Trophoblast cell (in vitro differentiated cells and primary cell): ENCODE results near the gene CCNF.

Experiments used
- DNase-seq, 2 donors: peaks; one replicate each; pipeline ENCODE4 v3.0.0-alpha.2; 2016
- H2AFZ ChIP-seq: 2 replicates; pipeline ENCODE4 v1.6.1; 2013; ENCODE audit warnings: low read length, moderate library complexity, mild to moderate bottlenecking; ENCODE audit not compliant: insufficient read depth, poor library complexity
- H2AK5ac ChIP-seq: 2 replicates; pipeline ENCODE4 v1.6.1; 2013; ENCODE audit warnings: mild to moderate bottlenecking, low read length
- H2BK120ac ChIP-seq: 2 replicates; pipeline ENCODE4 v1.6.1; 2013; ENCODE audit warnings: low read length, mild to moderate bottlenecking, moderate library complexity; ENCODE audit not compliant: insufficient read depth, poor library complexity
- H2BK12ac ChIP-seq: 2 replicates; pipeline ENCODE4 v1.6.1; 2013; ENCODE audit warnings: mild to moderate bottlenecking, low read length, moderate library complexity
- H2BK5ac ChIP-seq: 2 replicates; pipeline ENCODE4 v1.6.1; 2013; ENCODE audit warnings: low read length, low read depth, moderate library complexity, mild to moderate bottlenecking; ENCODE audit not compliant: poor library complexity
- H3K14ac ChIP-seq: 2 replicates; pipeline ENCODE4 v1.6.1; 2013; ENCODE audit warnings: mild to moderate bottlenecking, low read length
- H3K18ac ChIP-seq: 2 replicates; pipeline ENCODE4 v1.6.1; 2013; ENCODE audit warnings: mild to moderate bottlenecking, low read length
- H3K23ac ChIP-seq: 2 replicates; pipeline ENCODE4 v1.6.1; 2013; ENCODE audit warnings: low read length
- H3K27ac ChIP-seq: 2 replicates; pipeline ENCODE4 v1.5.1; 2013; ENCODE audit warnings: low read depth, mild to moderate bottlenecking, inconsistent platforms, low read length, moderate library complexity
- H3K27me3 ChIP-seq: 2 replicates; pipeline ENCODE4 v1.6.1; 2013; ENCODE audit warnings: inconsistent platforms, mild to moderate bottlenecking, low read length, moderate library complexity; ENCODE audit not compliant: insufficient read depth
- H3K36me3 ChIP-seq, 2 experiments: 1 replicate in 1 of 2; 2 replicates in 1 of 2; pipeline ENCODE4 v1.6.1; 2013; ENCODE audit warnings: low read length in 2 of 2, mild to moderate bottlenecking in 2 of 2, moderate library complexity in 1 of 2; ENCODE audit not compliant: insufficient read depth in 2 of 2, control insufficient read depth in 1 of 2
- H3K4ac ChIP-seq: 2 replicates; pipeline ENCODE4 v1.6.1; 2013; ENCODE audit warnings: low read depth, mild to moderate bottlenecking, low read length, moderate library complexity
- H3K4me1 ChIP-seq, 2 experiments: 1 replicate in 1 of 2; 2 replicates in 1 of 2; pipeline ENCODE4 v1.6.1; 2013; ENCODE audit warnings: low read length in 2 of 2, mild to moderate bottlenecking in 2 of 2, moderate library complexity in 1 of 2; ENCODE audit not compliant: insufficient read depth in 2 of 2, control insufficient read depth in 1 of 2
- H3K4me2 ChIP-seq: 2 replicates; pipeline ENCODE4 v1.6.1; 2013; ENCODE audit warnings: inconsistent platforms, mild to moderate bottlenecking, low read length, moderate library complexity
- H3K4me3 ChIP-seq: 2 replicates; pipeline ENCODE4 v1.5.1; 2013; ENCODE audit warnings: mild to moderate bottlenecking, low read depth, low read length, inconsistent platforms
- H3K79me1 ChIP-seq: one replicate; pipeline ENCODE4 v1.6.1; 2013; ENCODE audit warnings: low read length
- H3K79me2 ChIP-seq: 2 replicates; pipeline ENCODE4 v1.6.1; 2013; ENCODE audit warnings: low read length, mild to moderate bottlenecking; ENCODE audit not compliant: control insufficient read depth, insufficient read depth, poor library complexity
- H3K9ac ChIP-seq: 2 replicates; pipeline ENCODE4 v1.6.1; 2013; ENCODE audit warnings: mild to moderate bottlenecking, low read length
- H3K9me3 ChIP-seq: 2 replicates; pipeline ENCODE4 v1.6.1; 2013; ENCODE audit warnings: low read depth, mild to moderate bottlenecking, control low read depth, inconsistent platforms, low read length; ENCODE audit not compliant: insufficient read depth
- H4K12ac ChIP-seq: 2 replicates; pipeline ENCODE4 v1.6.1; 2013; ENCODE audit warnings: low read depth, mild to moderate bottlenecking, low read length, moderate library complexity
- H4K8ac ChIP-seq: 2 replicates; pipeline ENCODE4 v1.6.1; 2013; ENCODE audit warnings: low read depth, mild to moderate bottlenecking, low read length, moderate library complexity
- H4K91ac ChIP-seq: one replicate; pipeline ENCODE4 v1.6.1; 2013; ENCODE audit warnings: low read depth, mild to moderate bottlenecking, low read length, moderate library complexity
- WGBS: extraction: QIAGEN DNeasy Blood & Tissue Kit; methylation state at CpG from one replicate; pipeline ENCODE4 v1.1.7; 2013; ENCODE audit warnings: missing lambda C conversion rate; ENCODE audit not compliant: insufficient read length, insufficient coverage; ENCODE audit errors: extremely low coverage; 5-methylcytosine and 5-hydroxymethylcytosine counted together

The CCNF gene

GRCh38 chr16:2426941-2427361 is 2.3 kb upstream of the CCNF start:
- H2BK120ac ChIP-seq, result no peak overlapping the region

GRCh38 chr16:2427526-2427925 is 1.7 kb upstream of the CCNF start:
- Histone ChIP-seq H3K27me3 (no peaks in the 10 kb centered on the region), H3K14ac (no peak overlapping the region), H3K9me3 (peaks cover 6% of the 10 kb centered on the region), H4K8ac (no peak overlapping the region), H4K91ac (no peak overlapping the region), H3K79me1 (peaks cover 10% of the 10 kb centered on the region), H3K4me3 (no peak overlapping the region), H3K27ac (no peak overlapping the region), H2BK5ac (no peak overlapping the region), H3K36me3 (peaks cover 7 to 9% of the 10 kb centered on the region in 2 experiments), H3K4ac (no peak overlapping the region), H3K4me1 (peaks cover 7 to 16% of the 10 kb centered on the region in 2 experiments), H3K18ac (no peak overlapping the region), H3K9ac (no peak overlapping the region), H3K23ac (no peak overlapping the region), H3K4me2 (no peak overlapping the region), H2AFZ (no peak overlapping the region), H3K79me2 (peaks cover 11% of the 10 kb centered on the region), H2BK12ac (no peak overlapping the region), H2BK120ac (no peak overlapping the region), H4K12ac (no peak overlapping the region), H2AK5ac (no peak overlapping the region)
- no peak for DNase-seq
- 100% methylated on average over 1 of the region's 4 CpGs for WGBS

More at GRCh38 chr16:2426941-2427361, 2.3 kb upstream of the CCNF start:
- no peak overlapping the region for H3K27ac ChIP-seq
- no peak overlapping the region for H3K18ac ChIP-seq
- H4K12ac ChIP-seq, result no peak overlapping the region
- no peak overlapping the region for H2BK5ac ChIP-seq
- no CpG with 5 or more reads among the region's 6 CpGs for WGBS
- H3K4me1 ChIP-seq, result peaks cover 7 to 16% of the 10 kb centered on the region in 2 experiments
- H4K8ac ChIP-seq, result no peak overlapping the region
- H3K27me3 ChIP-seq, result no peaks in the 10 kb centered on the region
- no peak overlapping the region for H3K23ac ChIP-seq
- no peak overlapping the region for H3K14ac ChIP-seq
- no peak overlapping the region for H2AFZ ChIP-seq
- DNase-seq, result peak in 1 of 2 donors; percentile 53
- H3K9me3 ChIP-seq, result peaks cover 6% of the 10 kb centered on the region
- H2BK12ac ChIP-seq, result no peak overlapping the region
- peaks cover 10% of the 10 kb centered on the region for H3K79me1 ChIP-seq
- H3K36me3 ChIP-seq, result peaks cover 3 to 5% of the 10 kb centered on the region in 2 experiments
- no peak overlapping the region for H4K91ac ChIP-seq
- no peak overlapping the region for H3K4me3 ChIP-seq
- H3K79me2 ChIP-seq, result peaks cover 11% of the 10 kb centered on the region
- no peak overlapping the region for H2AK5ac ChIP-seq
- no peak overlapping the region for H3K4me2 ChIP-seq
- H3K4ac ChIP-seq, result no peak overlapping the region
- no peak overlapping the region for H3K9ac ChIP-seq

GRCh38 chr16:2428051-2428783 is 1.0 kb upstream of the CCNF start:
- Histone ChIP-seq H3K79me2 (peaks cover 11% of the 10 kb centered on the region), H3K79me1 (peaks cover 10% of the 10 kb centered on the region), H3K9ac (peak overlapping the region; percentile 76), H2AK5ac (no peak overlapping the region), H4K91ac (peak overlapping the region; percentile 63), H3K9me3 (peaks cover 3% of the 10 kb centered on the region), H3K4ac (no peak overlapping the region), H2BK120ac (peak overlapping the region; percentile 55), H2AFZ (peak overlapping the region; percentile 72), H3K36me3 (peaks cover 14 to 15% of the 10 kb centered on the region in 2 experiments), H2BK12ac (no peak overlapping the region), H3K27me3 (no peaks in the 10 kb centered on the region), H3K4me2 (peak overlapping the region; percentile 96), H4K8ac (peak overlapping the region; percentile 63), H3K14ac (peak overlapping the region; percentile 62), H3K18ac (peak overlapping the region; percentile 67), H3K4me3 (peak overlapping the region; percentile 86), H3K27ac (peak overlapping the region; percentile 18), H2BK5ac (no peak overlapping the region), H4K12ac (peak overlapping the region; percentile 72), H3K23ac (no peak overlapping the region), H3K4me1 (peaks cover 7 to 16% of the 10 kb centered on the region in 2 experiments)
- peak in 1 of 2 donors; percentile 49 for DNase-seq
- WGBS, result no CpG with 5 or more reads among the region's 28 CpGs

GRCh38 chr16:2428784-2429033 is 538 bp upstream of the CCNF start:
- H2BK5ac ChIP-seq, result peak overlapping the region; percentile 12
- no peak overlapping the region for H2AK5ac ChIP-seq
- peak overlapping the region; percentile 18 for H3K27ac ChIP-seq
- no peaks in the 10 kb centered on the region for H3K27me3 ChIP-seq
- no peak for DNase-seq
- H2BK12ac ChIP-seq, result no peak overlapping the region
- peaks cover 10% of the 10 kb centered on the region for H3K79me1 ChIP-seq
- WGBS, result no CpG with 5 or more reads among the region's 24 CpGs
- peak overlapping the region; percentile 3 for H3K4ac ChIP-seq
- H3K23ac ChIP-seq, result no peak overlapping the region
- peak overlapping the region; percentile 76 for H3K9ac ChIP-seq
- peak overlapping the region; percentile 62 for H3K14ac ChIP-seq
- peak overlapping the region; percentile 63 for H4K8ac ChIP-seq
- peaks cover 7 to 16% of the 10 kb centered on the region in 2 experiments for H3K4me1 ChIP-seq
- peak overlapping the region; percentile 96 for H3K4me2 ChIP-seq
- peak overlapping the region; percentile 55 for H2BK120ac ChIP-seq
- H3K36me3 ChIP-seq, result peaks cover 19 to 20% of the 10 kb centered on the region in 2 experiments
- H3K79me2 ChIP-seq, result peaks cover 11% of the 10 kb centered on the region
- peak overlapping the region; percentile 72 for H4K12ac ChIP-seq
- H2AFZ ChIP-seq, result peak overlapping the region; percentile 72
- H3K18ac ChIP-seq, result peak overlapping the region; percentile 67
- H3K9me3 ChIP-seq, result peaks cover 3% of the 10 kb centered on the region
- peak overlapping the region; percentile 63 for H4K91ac ChIP-seq
- peak overlapping the region; percentile 86 for H3K4me3 ChIP-seq
